Testis (tissue), 3 donors: ENCODE results near the gene DOCK7. TPM values are rescaled to one million over a fixed set of nuclear protein-coding genes. Genes with fewer than 3 reads are reported as not detected.

Source experiments
- DNase-seq: peaks from one replicate; pipeline ENCODE4 v3.0.0-alpha.2; 2019
- H3K27ac ChIP-seq, 2 donors: fragments of 200-600 bp; sonication (generic); one replicate each; pipeline ENCODE4 v1.5.1; 2019
- H3K27me3 ChIP-seq: fragments of 200-600 bp; sonication (generic); one replicate; pipeline ENCODE4 v1.5.1; 2019
- H3K36me3 ChIP-seq: fragments of 200-600 bp; sonication (generic); one replicate; pipeline ENCODE4 v1.5.1; 2017; ENCODE audit warnings: low read depth; ENCODE audit errors: missing control alignments
- H3K4me1 ChIP-seq: fragments of 200-600 bp; sonication (generic); one replicate; pipeline ENCODE4 v1.5.1; 2019
- H3K4me3 ChIP-seq, 2 donors: fragments of 200-600 bp; sonication (generic); one replicate each; pipeline ENCODE4 v1.5.1; 2017 to 2019
- H3K9me3 ChIP-seq: fragments of 200-600 bp; sonication (generic); one replicate; pipeline ENCODE4 v1.5.1; 2017
- POLR2A ChIP-seq: fragments of 450-650 bp; IDR thresholded peaks from one replicate; pipeline ENCODE4 v1.6.1; 2017; ENCODE audit warnings: antibody characterized with exemption, mild to moderate bottlenecking, moderate library complexity
- WGBS, 2 donors: methylation state at CpG; one replicate each; pipeline ENCODE4 v1.1.5; 2018; 5-methylcytosine and 5-hydroxymethylcytosine counted together
- intact Hi-C: fragments of 100-400 bp; cut with DNase I; formaldehyde crosslinking; loops from one replicate; pipeline ENCODE4 v1.15.1; 2023; ENCODE audit warnings: low total_unique reads
- polyA plus RNA-seq: library from polyadenylated mRNA; stranded (reverse); fragments of 350-450 nt; fragmentation: Illumina TruSeq; extraction: RNeasy Lipid Tissue Mini Kit (QIAGEN cat#74804); gene quantifications from one replicate; pipeline ENCODE4 v1.2.3, GENCODE V29; 2014; ENCODE audit warnings: low read depth, low replicate concordance; ENCODE audit not compliant: insufficient read depth
- total RNA-seq, 2 donors: library from RNA; depleted of rRNA; stranded (reverse); fragments of >200 nt; gene quantifications; one replicate each; pipeline ENCODE4 v1.2.3, GENCODE V29; 2016
- TF ChIP-seq, protein P1 (sequence below), 3 experiments: fragments of 450-650 bp in 2 of 3; fragments of 200-600 bp in 1 of 3; sonication (generic) in 1 of 3; IDR thresholded peaks; one replicate each; pipeline ENCODE4 v1.5.1; 2016 to 2019; ENCODE audit warnings: antibody characterized with exemption in 3 of 3, mild to moderate bottlenecking in 2 of 3, moderate library complexity in 1 of 3

Gene DOCK7
- total and polyA plus RNA-seq, 3 donors from 2014 or later = 42.2 to 122 (median 94.3) TPM

DNA sequence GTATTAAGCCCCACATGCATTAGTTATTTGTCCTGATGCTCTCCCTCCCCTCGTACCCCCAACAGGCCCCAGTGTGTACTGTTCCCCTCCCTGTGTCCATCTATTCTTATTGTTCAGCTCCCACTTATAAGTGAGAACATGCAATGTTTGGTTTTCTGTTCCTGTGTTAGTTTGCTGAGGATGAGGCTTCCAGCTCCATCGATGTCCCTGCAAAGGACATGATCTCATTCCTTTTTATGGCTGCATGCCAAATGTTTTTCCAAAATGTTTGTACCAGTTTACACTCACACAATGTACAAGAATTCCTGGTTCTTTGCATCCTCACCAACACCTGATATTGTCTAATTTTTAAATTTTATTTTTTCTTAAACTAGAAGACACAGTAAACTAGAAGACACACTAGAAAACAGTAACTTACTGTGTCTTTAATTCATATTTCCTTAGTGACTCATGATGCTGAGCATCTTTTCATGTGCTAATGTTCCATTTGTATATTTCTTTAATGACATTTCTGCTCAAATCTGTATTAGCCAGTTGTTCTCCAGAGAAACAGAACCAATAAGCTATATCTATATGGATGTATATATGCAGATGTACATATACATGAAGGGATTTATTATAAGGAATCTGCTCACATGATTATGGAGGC, 270.7 kb downstream of the DOCK7 start:
- no peaks in the 10 kb centered on the region for H3K4me1 ChIP-seq
- no peaks in the 10 kb centered on the region for H3K27me3 ChIP-seq
- no peak overlapping the region for H3K4me3 ChIP-seq
- TF ChIP-seq POLR2A = no peak
- TF ChIP-seq, protein P1, sequence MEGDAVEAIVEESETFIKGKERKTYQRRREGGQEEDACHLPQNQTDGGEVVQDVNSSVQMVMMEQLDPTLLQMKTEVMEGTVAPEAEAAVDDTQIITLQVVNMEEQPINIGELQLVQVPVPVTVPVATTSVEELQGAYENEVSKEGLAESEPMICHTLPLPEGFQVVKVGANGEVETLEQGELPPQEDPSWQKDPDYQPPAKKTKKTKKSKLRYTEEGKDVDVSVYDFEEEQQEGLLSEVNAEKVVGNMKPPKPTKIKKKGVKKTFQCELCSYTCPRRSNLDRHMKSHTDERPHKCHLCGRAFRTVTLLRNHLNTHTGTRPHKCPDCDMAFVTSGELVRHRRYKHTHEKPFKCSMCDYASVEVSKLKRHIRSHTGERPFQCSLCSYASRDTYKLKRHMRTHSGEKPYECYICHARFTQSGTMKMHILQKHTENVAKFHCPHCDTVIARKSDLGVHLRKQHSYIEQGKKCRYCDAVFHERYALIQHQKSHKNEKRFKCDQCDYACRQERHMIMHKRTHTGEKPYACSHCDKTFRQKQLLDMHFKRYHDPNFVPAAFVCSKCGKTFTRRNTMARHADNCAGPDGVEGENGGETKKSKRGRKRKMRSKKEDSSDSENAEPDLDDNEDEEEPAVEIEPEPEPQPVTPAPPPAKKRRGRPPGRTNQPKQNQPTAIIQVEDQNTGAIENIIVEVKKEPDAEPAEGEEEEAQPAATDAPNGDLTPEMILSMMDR (IDR thresholded peaks at IDR 0.05) = no peak
- 48 to 49% methylated on average over 2 of the region's 2 CpGs for WGBS, 2 donors
- H3K36me3 ChIP-seq = no peaks in the 10 kb centered on the region
- H3K9me3 ChIP-seq = no peaks in the 10 kb centered on the region
- intact Hi-C loops = no loop called here
- no peak overlapping the region for H3K27ac ChIP-seq
- DNase-seq = no peak

DNA sequence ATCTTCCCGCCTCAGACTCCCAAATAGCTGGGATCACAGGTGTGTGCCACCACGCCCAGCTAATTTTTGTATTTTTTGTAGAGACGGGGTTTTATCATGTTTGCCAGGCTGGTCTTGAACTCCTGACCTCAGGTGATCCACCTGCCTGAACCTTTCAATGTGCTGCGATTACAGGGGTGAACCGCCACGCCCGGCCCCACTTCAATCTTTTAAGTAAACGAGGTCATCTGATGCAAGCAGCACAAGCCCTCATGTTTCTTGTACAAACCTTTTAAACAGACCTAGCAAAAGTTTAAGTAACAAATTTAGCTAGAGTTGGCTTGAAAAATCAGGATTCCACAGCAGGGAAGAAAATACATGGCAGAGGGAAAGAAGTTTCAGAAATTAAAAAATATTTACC, 272.5 kb downstream of the DOCK7 start:
- WGBS, 2 donors = 66 to 78% methylated on average over 8 of the region's 8 CpGs
- H3K9me3 ChIP-seq = no peaks in the 10 kb centered on the region
- intact Hi-C loops = no loop called here

DNA sequence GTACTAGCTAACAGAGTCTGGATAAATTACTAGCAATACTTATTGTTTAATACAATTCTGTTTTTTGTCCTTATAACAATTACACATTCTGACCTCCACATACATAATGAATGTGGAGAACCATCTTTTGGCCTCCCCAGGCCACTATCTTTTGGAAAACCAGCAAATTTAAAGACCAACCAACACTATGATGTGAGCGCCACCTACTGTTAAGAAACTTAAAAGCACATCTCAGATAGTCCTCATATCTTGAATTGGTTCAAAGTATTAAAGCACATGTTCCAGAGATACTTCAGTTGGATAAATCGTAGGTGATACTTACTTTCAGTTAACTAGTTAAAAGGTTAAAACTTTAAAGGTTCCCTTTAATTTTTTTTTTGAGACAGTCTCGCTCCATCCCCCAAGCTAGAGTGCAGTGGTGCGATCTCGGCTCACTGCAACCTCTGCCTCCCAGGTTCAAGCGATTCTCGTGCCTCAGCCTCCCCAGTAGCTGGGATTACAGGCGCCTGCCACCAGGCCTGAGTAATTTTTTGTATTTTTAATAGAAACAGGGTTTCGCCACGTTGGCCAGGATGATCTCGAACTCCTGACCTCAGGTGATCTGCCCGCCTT, 280.7 kb downstream of the DOCK7 start:
- WGBS, 2 donors = 71 to 74% methylated on average over 12 of the region's 12 CpGs
- peak; percentile 24 for DNase-seq

More for the DNA sequence above, 272.5 kb downstream of the DOCK7 start:
- no peak for TF ChIP-seq POLR2A
- TF ChIP-seq, protein P1 (IDR thresholded peaks at IDR 0.05) = no peak
- Histone ChIP-seq H3K27me3 (no peaks in the 10 kb centered on the region), H3K36me3 (no peaks in the 10 kb centered on the region), H3K4me1 (no peaks in the 10 kb centered on the region), H3K4me3 (no peak overlapping the region), H3K27ac (no peak overlapping the region)
- DNase-seq = no peak

DNA sequence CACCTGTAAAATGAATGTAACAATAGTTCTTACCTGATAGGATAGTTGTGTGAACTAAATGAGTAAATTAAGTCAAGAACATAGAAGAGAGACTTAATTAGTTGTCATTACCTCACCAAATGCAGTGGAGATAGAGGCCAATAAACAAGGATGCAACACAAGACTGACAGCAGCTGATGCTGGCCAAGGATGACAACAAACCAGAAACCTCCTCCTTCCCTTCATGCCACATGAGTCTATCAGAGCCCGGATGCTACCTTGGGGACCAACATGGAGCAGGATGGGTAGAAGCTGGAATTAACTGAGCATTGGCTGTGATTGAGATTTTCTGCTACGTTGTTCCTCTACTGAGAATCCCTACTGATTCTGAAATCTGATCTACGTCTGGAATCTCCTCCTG, 281.6 kb downstream of the DOCK7 start:
- WGBS, 2 donors = 69 to 93% methylated on average over 3 of the region's 3 CpGs
- TF ChIP-seq, protein P1 (IDR thresholded peaks at IDR 0.05) = no peak
- no peak for TF ChIP-seq POLR2A
- Histone ChIP-seq H3K4me1 (no peaks in the 10 kb centered on the region), H3K9me3 (no peaks in the 10 kb centered on the region), H3K27ac (no peak overlapping the region), H3K27me3 (no peaks in the 10 kb centered on the region), H3K36me3 (no peaks in the 10 kb centered on the region), H3K4me3 (no peak overlapping the region)
- intact Hi-C loops = loop anchor here (5.0 kb wide), 1 partner anchor 234 kb away; no protein-coding TSS in a partner anchor
- DNase-seq = no peak

More for the DNA sequence above, 280.7 kb downstream of the DOCK7 start:
- Histone ChIP-seq H3K9me3 (no peaks in the 10 kb centered on the region), H3K36me3 (no peaks in the 10 kb centered on the region), H3K4me3 (no peak overlapping the region), H3K27ac (no peak overlapping the region), H3K27me3 (no peaks in the 10 kb centered on the region), H3K4me1 (no peaks in the 10 kb centered on the region)
- TF ChIP-seq POLR2A = no peak
- TF ChIP-seq, protein P1 (IDR thresholded peaks at IDR 0.05) = peak; percentile 64 to 74 (median 65)
- intact Hi-C loops = loop anchor here (5.0 kb wide), 1 partner anchor 235 kb away; no protein-coding TSS in a partner anchor
